ENCODE measurements around the gene EREG.

Gene EREG

DNA sequence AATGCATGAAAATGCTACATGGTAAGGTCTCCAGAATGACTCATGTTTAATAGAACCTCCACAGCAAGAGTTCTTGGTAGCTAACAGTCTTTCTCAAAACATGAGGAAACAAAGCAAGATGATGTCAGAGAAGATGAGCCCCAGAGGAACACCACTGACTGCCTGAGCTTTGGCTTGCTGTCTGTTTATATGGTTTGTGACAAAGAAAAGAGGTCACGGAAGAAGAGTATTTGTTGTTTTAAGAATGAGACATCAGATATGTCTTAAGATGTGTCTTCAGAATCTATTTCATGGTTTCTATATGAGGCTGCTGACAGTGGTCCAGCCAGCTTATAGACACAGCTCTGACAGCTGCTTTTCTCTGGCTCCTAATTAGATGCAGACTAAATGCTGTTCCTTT lies 61.2 kb downstream of the EREG start:
- DNase-seq (ENCODE audit: low read depth) = peak; percentile 24

DNA sequence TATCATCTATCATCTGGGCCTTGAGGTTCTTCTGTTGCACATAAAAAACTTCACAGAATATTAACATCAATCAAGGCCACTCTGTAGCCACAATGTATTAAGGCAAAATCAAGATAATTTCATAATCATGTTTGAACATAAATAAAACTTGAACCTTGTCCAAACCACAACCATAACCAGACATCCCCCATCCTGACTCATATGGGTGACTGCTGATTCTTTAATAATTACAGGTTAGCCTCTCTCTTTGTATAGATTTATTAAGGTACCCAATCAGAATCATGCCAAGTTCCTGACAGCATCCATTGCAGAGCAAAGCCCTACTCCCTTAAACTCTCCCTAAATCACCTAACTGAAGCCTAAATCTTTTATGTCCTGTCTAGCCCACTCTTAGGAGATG lies 63.3 kb downstream of the EREG start:
- DNase-seq (ENCODE audit: low read depth) = no peak

DNA sequence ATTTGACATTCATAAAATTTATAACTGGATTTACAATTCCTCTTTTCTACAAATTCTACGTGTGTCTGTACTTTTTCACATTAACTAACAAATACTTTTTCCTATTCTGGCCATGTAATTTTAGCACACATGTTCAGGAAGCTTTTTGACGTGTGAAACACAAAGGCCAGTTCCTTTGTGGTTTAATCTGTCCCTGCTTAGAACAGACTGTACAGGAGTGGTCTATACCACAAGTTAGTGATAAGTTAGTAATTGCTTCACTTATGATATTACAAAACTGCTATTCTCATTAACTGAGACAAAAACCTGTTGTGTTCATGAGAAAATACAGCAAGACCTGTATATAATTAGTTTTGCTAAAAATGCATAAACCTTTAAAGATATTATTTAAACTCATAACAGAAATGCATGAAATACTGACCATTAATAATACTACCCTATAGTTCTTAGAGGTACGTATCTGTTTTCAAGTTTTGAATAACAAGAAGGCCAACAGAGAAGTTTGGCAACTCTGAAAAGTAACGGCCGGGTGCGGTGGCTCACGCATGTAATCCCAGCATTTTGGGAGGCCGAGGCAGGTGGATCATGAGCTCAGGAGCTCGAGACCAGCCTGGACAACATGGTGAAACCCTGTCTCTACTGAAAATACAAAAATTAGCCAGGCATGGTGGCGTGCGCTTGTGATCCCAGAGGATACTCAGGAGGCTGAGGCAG lies 66.3 kb downstream of the EREG start:
- no peak for DNase-seq (ENCODE audit: low read depth)

DNA sequence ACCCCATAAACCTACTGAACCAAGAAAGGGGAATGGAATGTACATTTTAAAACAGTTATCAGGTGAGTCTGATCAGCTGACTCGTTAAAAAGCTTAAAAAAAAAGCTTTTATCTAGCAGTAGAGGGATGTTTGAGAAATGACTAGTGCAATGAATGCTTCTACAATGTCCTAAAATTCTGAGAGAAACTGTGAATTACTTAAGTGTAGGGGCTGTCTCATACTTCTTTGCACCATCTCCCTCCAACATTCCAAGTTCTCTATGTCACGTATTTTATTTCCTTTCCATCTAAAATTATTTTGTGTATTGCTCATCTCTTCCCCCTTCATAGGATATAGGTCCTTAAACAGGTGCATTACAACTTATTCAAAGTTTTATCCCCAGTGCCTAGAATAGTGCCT lies 68.1 kb downstream of the EREG start:
- no peak for DNase-seq (ENCODE audit: low read depth)

DNA sequence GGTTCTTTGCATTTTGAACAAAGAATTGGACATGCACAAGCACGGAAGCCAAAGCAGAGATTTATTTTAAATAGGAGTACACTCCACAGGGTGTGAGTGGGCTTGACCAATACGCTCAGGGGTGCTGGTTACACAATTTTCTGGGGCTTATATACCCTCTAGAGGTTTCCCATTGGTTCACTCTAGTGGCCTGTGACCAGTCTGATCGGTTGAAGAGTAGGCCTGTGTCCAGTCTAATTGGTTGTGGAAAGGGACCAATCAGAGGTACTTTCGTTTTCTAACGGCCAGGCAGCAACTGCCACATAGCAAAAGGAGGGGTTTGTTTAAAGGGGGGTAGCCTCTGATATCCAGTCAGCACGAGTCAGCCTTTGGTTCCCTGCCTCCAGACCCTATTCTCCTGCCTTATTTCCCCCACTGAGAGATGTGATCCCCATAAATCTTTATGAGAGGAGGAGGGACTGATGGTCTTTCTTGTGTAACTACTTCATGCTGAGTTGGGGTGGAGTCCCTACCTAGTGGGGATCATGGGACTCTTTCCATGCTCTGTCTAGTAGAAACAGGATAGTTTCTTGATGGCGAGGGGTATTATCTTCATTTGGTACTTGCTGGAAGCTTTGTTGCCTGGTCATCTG lies 68.7 kb downstream of the EREG start:
- DNase-seq (ENCODE audit: low read depth) = no peak

DNA sequence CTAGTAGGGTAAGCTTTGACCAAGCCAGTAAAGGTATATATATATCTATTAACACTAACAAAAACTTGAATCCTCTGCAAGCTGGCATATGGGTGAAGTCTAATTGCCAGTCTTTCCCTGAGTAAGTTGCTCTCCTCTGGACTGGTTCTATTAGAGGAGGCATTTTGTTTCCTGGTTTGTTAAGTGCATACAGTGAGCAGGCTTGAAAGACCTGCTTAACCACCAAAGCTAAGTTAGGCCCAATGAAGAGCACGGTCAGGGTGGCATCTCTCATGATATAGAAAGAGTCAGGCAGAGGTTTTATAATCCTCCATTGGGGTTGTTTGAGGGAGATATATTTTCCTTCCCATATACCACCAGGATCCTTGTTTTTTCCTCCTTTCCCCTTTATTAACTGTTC lies 70.4 kb downstream of the EREG start:
- DNase-seq (ENCODE audit: low read depth) = no peak

DNA sequence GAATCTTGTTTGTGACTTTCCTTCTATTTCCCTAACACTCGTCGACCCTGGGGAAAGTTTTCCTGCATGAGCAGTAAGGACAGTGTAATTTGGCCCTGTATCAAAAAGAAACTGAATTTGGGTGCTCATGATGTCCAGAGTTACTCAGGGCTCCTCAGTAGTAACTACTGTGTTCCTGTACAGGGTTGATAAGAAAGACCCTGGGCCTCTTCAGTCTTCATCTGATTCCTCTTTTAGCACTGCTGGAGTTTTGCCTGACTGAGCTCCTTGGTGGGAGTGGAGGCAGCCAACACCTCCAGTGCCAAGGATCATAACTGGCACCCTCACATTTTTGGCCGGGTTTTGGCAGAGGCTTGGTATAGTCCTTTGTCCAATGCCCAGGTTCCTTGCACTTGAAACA lies 72.9 kb downstream of the EREG start:
- DNase-seq (ENCODE audit: low read depth) = no peak

Data from GM04504 (cell line).